ENCODE results near the gene CEP72.

GRCh38 chr5:641331-641765 is 29.2 kb downstream of the CEP72 start:
- TF ChIP-seq CTCF (IDR thresholded peaks at IDR 0.05), result no peak
- TF ChIP-seq EP300 (IDR thresholded peaks at IDR 0.05), result no peak
- TF ChIP-seq POLR2AphosphoS5 (IDR thresholded peaks at IDR 0.05), result no peak
- no peak for TF ChIP-seq POLR2A (IDR thresholded peaks at IDR 0.05)
